Umbilical cord (tissue), 2 donors: ENCODE data around the gene SBNO2. TPM values are rescaled to one million over a fixed set of nuclear protein-coding genes. Genes with fewer than 3 reads are reported as not detected.
"Not testable (repeated sequence)": the region's sequence is repeated elsewhere in the genome, so short reads cannot be mapped to it uniquely, and the experiment has no call there.

Experiments
- DNase-seq: peaks from one replicate; pipeline ENCODE4 v3.0.0-alpha.2; 2015; ENCODE audit warnings: low spot score
- total RNA-seq: library from RNA; depleted of rRNA; stranded (reverse); fragments of >200 nt; gene quantifications from one replicate; pipeline ENCODE4 v1.2.3, GENCODE V29; 2014; ENCODE audit warnings: low replicate concordance; ENCODE audit not compliant: insufficient read depth

Gene SBNO2
- total RNA-seq, 1 donor from 2014 or later: 21.7 TPM

GRCh38 chr19:1122021-1122971 lies 51.8 kb downstream of the SBNO2 start:
- no peak for DNase-seq

- no peak for DNase-seq
Measured at GRCh38 chr19:1121395-1121794, 52.7 kb downstream of the SBNO2 start.

- DNase-seq: no peak
Measured at GRCh38 chr19:1119475-1120217, 54.4 kb downstream of the SBNO2 start.

GRCh38 chr19:1118999-1119398 lies 55.1 kb downstream of the SBNO2 start:
- no peak for DNase-seq

- DNase-seq: no peak
Measured at GRCh38 chr19:1117654-1118053, 56.4 kb downstream of the SBNO2 start.

- DNase-seq: no peak
Measured at GRCh38 chr19:1116726-1117581, 57.1 kb downstream of the SBNO2 start.

GRCh38 chr19:1115646-1116420 lies 58.2 kb downstream of the SBNO2 start:
- no peak for DNase-seq

GRCh38 chr19:1114728-1115127 lies 59.3 kb downstream of the SBNO2 start:
- DNase-seq: not testable (repeated sequence)

- no peak for DNase-seq
Measured at GRCh38 chr19:1113986-1114483, 60.0 kb downstream of the SBNO2 start.

GRCh38 chr19:1113030-1113985 lies 60.8 kb downstream of the SBNO2 start:
- DNase-seq: peak; percentile 94

GRCh38 chr19:1112268-1113029 lies 61.6 kb downstream of the SBNO2 start:
- no peak for DNase-seq

- DNase-seq: no peak
Measured at GRCh38 chr19:1111641-1112267, 62.3 kb downstream of the SBNO2 start.

GRCh38 chr19:1110809-1111640 lies 63.0 kb downstream of the SBNO2 start:
- no peak for DNase-seq

GRCh38 chr19:1109697-1110671 lies 64.1 kb downstream of the SBNO2 start:
- DNase-seq: no peak

- DNase-seq: no peak
Measured at GRCh38 chr19:1109032-1109551, 65.0 kb downstream of the SBNO2 start.
